ENCODE data around the gene CNIH2. TPM values are rescaled to one million over a fixed set of nuclear protein-coding genes. Genes with fewer than 3 reads are reported as not detected.

CNIH2 gene
- total RNA-seq, 3 donors from 2014 or later (not counting 1 experiment from before 2014, with no cell fraction given): 6.3 to 8.8 (median 7.1) TPM

- Mint-ChIP-seq H3K4me1 (peaks cover 0 to 9% of the 10 kb centered on the region in 2 donors), H3K27me3 (ENCODE audit: low read depth in 2 of 2) (no peaks in the 10 kb centered on the region), H3K27ac (peak overlapping the region in 1 of 2 donors; percentile 76), H3K4me3 (no peak overlapping the region), H3K9me3 (no peaks in the 10 kb centered on the region), H3K36me3 (no peaks in the 10 kb centered on the region)
- DNase-seq (no peak), ATAC-seq (no peak)
- Histone ChIP-seq H3K4me3 (ENCODE audit: low read length) (no peak overlapping the region), H3K27ac (ENCODE audit: low read length) (no peak overlapping the region), H3K27me3 (ENCODE audit: control insufficient read depth, insufficient read depth, low read length) (no peaks in the 10 kb centered on the region), H3K4me1 (ENCODE audit: control insufficient read depth, insufficient read depth, low read length) (peaks cover 18% of the 10 kb centered on the region), H3K36me3 (ENCODE audit: control insufficient read depth, insufficient read depth, low read length) (peaks cover 54% of the 10 kb centered on the region), H3K9me3 (ENCODE audit: control insufficient read depth, insufficient read depth, low read length) (no peaks in the 10 kb centered on the region)
- 77% methylated on average over 13 of the region's 13 CpGs for WGBS (ENCODE audit: insufficient coverage)
- TF ChIP-seq CTCF (IDR thresholded peaks at IDR 0.05): no peak
- intact Hi-C loops (cut with micrococcal nuclease): no loop called here
Measured at GRCh38 chr11:66243782-66244535, 34.0 kb upstream of the CNIH2 start.

GRCh38 chr11:66247295-66247694 is 30.7 kb upstream of the CNIH2 start:
- 94% methylated on average over 4 of the region's 4 CpGs for WGBS (ENCODE audit: insufficient coverage)
- H3K4me3 ChIP-seq (ENCODE audit: low read length): no peak overlapping the region
- intact Hi-C loops (cut with micrococcal nuclease): no loop called here
- H3K4me1 ChIP-seq (ENCODE audit: control insufficient read depth, insufficient read depth, low read length): no peaks in the 10 kb centered on the region
- no peak for TF ChIP-seq CTCF (IDR thresholded peaks at IDR 0.05)
- peaks cover 25% of the 10 kb centered on the region for H3K36me3 ChIP-seq (ENCODE audit: control insufficient read depth, insufficient read depth, low read length)
- H3K36me3 Mint-ChIP-seq: no peaks in the 10 kb centered on the region
- no peaks in the 10 kb centered on the region for H3K27me3 ChIP-seq (ENCODE audit: control insufficient read depth, insufficient read depth, low read length)
- H3K4me3 Mint-ChIP-seq: no peak overlapping the region
- no peak for ATAC-seq
- peak overlapping the region in 1 of 2 donors; percentile 32 for H3K27ac Mint-ChIP-seq
- no peaks in the 10 kb centered on the region for H3K27me3 Mint-ChIP-seq (ENCODE audit: low read depth in 2 of 2)
- peaks cover 0 to 8% of the 10 kb centered on the region in 2 donors for H3K4me1 Mint-ChIP-seq
- DNase-seq: no peak
- H3K27ac ChIP-seq (ENCODE audit: low read length): no peak overlapping the region
- no peaks in the 10 kb centered on the region for H3K9me3 ChIP-seq (ENCODE audit: control insufficient read depth, insufficient read depth, low read length)
- no peaks in the 10 kb centered on the region for H3K9me3 Mint-ChIP-seq

- H3K27ac Mint-ChIP-seq: peak overlapping the region in 1 of 2 donors; percentile 32
- WGBS (ENCODE audit: insufficient coverage): 86% methylated on average over 2 of the region's 3 CpGs
- H3K4me1 ChIP-seq (ENCODE audit: control insufficient read depth, insufficient read depth, low read length): no peaks in the 10 kb centered on the region
- H3K9me3 Mint-ChIP-seq: no peaks in the 10 kb centered on the region
- no peaks in the 10 kb centered on the region for H3K27me3 Mint-ChIP-seq (ENCODE audit: low read depth in 2 of 2)
- H3K9me3 ChIP-seq (ENCODE audit: control insufficient read depth, insufficient read depth, low read length): no peaks in the 10 kb centered on the region
- ATAC-seq (no peak), DNase-seq (no peak)
- H3K4me3 ChIP-seq (ENCODE audit: low read length): no peak overlapping the region
- intact Hi-C loops (cut with micrococcal nuclease): loop anchor here (2.0 kb wide), 1 partner anchor 15 kb away; no protein-coding TSS in a partner anchor
- H3K4me3 Mint-ChIP-seq: no peak overlapping the region
- no peaks in the 10 kb centered on the region for H3K36me3 Mint-ChIP-seq
- H3K27ac ChIP-seq (ENCODE audit: low read length): no peak overlapping the region
- TF ChIP-seq CTCF (IDR thresholded peaks at IDR 0.05): no peak
- H3K36me3 ChIP-seq (ENCODE audit: control insufficient read depth, insufficient read depth, low read length): peaks cover 20% of the 10 kb centered on the region
- no peaks in the 10 kb centered on the region for H3K27me3 ChIP-seq (ENCODE audit: control insufficient read depth, insufficient read depth, low read length)
- peaks cover 0 to 8% of the 10 kb centered on the region in 2 donors for H3K4me1 Mint-ChIP-seq
Measured at GRCh38 chr11:66247801-66248200, 30.2 kb upstream of the CNIH2 start.

Data from natural killer cell (primary cell).